HG03571 (cell line): Measurements from ENCODE around the gene PGR.

Source experiments
- ATAC-seq: cut with Tn5 transposase; IDR thresholded peaks from one replicate; pipeline ENCODE4 v1.9.1; 2021; ENCODE audit not compliant: unreplicated experiment

PGR gene

DNA sequence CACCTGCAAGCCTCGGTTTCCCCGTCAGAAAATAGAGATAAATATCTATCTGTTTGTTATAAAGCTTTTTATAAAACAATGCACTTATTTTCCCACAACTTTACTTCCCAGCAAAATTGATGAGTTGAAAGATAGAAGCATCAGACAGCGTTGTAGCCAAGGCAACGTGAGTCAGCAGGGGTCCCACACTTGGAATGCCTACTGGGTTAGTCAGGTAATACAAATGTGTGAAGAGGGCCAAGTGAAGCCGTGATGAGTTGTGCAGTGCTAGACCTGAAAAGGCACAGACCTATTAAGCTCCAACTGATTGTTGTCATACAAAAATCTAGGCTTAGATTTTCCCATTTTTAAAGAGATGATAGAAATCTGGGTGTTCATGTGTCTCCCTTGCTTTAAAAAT is 118.7 kb downstream of the PGR start:
- ATAC-seq, result no peak

DNA sequence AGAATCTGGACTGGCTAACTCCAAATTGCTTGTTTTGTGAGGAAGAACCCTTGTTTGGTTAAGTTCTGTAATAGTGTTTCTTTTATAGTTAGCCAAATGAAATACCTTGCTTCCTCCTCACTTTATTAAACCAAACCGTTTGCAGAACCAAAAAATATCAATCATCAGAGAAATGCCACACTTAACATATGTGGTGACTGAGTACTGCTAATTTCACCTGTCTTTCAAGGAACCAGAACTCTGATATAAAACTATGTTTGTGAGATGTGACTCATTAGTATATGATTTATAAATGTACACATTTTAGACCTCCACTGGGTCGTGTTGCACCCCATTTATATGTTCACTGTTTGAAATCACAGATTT is 119.9 kb downstream of the PGR start:
- no peak for ATAC-seq

DNA sequence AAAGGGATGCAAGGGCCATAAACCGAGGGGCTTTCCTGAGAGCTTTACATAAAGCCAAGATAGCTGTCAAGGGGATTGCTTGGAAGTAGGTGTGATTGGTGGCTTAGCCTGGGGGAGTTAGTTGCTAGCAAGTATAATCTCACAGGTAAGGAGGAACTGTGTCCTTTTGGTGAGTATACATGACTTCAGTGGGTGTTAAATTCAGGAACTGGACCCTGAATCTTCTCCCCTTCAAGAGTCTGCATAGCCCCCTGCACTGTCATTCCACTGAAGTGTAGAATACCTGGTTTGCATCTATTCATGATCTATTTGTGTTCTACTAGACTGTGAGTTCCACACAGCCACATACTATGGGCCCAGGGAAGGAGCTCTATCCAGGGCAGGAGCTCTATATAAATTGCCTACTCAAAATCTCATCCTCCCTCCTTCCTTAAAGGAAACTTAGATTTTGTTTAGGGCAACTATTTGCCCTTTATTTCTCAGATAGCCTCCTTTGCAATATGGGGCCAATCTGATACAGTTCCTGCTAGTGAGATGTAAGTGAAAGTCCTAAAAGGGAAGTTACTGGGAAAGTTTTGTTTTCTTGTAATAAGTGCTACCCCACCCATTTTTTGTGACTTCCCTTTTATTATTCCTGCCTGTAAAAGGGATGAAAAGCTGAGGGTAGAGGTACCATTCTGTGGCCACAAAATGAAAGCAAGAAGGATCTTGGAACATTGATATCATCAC is 120.5 kb downstream of the PGR start:
- no peak for ATAC-seq

DNA sequence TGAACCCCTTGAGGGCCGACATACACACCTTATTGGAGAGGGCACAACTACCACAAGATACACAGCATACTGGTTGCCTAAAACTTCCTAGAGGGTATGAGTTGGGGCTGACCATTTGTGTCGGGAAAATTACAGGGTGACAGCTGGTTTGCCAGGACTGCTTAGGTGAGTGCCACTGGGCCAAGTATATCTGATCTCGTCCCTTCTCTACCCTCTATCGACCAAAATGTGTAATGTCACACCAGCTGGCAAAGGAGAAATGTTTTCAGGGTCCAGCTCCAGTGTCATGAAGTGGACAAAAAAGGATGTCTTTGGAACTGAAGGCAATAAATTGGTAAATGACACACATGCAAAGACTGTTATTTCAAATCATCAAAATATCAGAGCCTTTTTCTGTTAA is 126.1 kb downstream of the PGR start:
- ATAC-seq, result no peak

DNA sequence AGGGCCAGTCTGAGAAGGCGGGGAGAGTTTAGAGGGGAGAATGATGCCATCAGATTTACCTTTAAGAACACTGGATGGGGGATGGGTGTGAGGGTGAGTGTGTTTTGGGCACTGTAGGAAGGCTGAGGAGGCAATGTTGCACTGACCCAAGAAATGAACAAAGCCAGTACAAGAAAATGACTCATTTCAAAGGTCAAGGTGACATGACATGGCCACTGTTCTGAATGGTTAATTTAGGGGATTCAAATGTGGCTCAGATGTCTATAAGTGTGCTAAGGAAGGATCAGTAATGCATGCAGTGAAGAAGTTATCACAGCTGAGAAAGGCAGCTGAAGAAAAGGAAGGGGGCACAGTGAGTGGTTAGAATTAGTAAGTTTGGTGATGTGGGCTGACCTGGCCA is 129.9 kb downstream of the PGR start:
- ATAC-seq, result no peak

DNA sequence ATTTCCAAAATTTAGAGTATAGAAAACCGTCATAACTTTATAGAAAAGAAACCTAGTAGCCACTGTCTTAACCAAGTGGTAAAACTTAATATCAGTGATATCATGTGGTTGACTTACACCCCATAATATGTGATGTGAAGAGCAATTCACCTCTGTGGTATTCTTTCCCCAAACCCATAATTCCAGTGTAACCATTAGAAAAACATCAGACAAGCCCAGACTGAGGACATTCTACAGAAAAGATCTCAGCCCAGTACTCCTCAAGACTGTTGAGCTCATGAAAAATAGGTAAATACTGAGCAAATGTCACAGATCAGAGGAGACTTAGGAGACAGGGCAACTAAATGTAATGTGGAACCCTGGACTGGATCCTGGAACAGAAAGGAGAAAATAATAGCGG is 134.6 kb downstream of the PGR start:
- no peak for ATAC-seq

DNA sequence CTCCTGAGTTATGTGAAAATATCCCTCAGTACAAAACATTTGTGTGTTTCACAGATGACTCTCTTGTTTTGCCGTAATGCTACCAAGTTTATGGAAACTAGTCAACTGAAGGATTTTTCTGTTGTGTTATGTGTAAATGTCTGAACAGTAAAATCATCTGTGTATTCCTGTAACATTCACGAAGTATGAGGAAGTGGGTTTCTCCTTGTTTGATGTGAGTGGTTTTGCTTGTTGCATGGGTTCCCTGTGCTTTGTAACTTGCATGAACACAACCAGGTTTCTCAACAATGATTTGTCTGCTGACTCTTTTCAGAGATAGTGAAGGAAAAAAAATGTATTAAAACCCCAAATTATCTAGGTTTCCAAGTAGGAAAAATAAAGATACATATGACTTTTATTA is 138.1 kb downstream of the PGR start:
- no peak for ATAC-seq

DNA sequence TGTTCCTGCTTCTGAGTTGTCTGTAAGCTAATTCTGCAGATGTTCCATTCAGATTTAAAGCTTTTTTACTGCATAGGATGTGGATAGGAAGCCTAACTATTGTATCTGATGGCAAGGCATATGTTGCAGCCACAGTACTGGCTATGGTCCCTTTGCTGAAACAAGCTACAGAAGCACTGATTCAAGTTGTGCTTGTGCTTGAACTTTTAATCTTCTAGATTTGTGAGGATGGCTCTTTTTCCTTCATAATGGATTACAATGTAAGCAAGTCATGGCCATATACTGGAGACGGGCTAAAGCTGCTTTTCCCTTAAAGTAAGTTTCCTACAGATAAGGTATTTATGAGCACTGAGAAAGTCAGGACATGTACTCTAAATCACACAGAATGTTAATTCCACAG is 138.7 kb downstream of the PGR start:
- no peak for ATAC-seq

DNA sequence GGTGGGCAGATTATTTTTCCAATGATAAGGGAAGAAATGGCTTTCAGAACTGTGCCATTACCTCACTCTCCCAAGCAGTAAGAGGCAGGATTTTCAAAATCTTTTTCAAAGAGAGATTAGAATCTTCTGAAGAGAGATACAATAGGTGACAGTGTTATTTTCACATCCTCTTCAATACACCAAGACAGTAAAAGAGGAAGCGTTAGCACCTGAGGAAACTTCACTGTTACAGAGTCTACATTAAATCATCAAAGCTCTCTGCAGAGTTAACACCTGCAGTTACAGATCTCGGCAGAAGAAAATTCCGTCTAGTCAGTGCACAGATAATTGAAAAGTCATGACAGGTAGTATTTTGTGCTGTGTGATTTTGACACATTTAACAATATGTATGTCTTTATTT is 144.9 kb downstream of the PGR start:
- no peak for ATAC-seq

DNA sequence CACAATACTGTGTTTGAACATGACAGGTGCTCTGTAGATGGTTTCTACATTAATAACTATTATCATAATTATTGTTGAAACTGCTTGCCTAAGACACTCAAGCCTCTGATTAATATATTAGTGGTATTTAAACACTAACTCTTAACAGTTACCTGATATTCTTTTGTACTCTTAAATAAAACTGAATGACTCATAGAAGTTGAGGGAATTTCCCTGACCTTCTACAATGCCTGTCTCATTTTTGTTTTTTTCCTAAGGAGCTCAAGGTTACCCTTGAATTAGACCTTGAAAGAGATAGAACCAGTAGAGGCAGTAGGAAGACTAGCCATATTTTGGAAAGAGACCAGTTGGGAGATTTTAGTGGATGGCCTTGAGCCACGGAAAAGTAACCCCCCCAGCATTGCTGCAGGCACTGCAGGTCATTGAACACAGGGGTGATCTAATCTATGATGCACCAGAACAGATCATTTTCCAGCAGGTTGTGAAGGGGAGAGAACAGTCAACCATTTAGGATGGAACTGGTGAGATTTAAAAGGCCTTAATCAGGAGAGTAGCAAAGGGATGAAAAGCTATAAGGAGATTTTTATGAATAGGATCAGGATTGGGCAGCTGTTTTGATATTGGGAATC is 148.3 kb downstream of the PGR start:
- ATAC-seq, result no peak

DNA sequence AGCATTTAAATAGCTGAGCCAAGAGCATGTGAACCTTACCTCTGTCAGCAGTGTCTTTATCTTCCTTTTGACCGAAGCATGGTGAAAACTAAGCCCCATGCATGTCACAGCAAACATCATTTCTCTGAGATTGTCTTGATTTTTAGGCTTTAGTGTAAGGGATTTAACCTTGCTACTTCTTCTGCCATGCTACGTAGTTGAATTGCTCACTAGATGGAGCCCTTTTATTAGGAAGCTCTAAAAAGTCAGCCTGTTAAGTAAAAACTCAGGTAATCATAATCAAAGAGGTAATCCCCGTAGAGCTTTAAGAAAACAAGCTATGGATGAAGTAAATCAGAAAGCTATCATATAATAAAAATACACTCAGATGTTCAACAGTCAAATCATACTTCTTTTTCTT is 149.5 kb downstream of the PGR start:
- ATAC-seq, result no peak
